Measurements from ENCODE around the gene SKAP1. TPM values are rescaled to one million over a fixed set of nuclear protein-coding genes. Genes with fewer than 3 reads are reported as not detected.

The SKAP1 gene
- polyA plus RNA-seq, 3 donors: 0.13 to 1.0 (median 0.52) TPM

GRCh38 chr17:48389903-48390302 is 40.1 kb downstream of the SKAP1 start:
- Mint-ChIP-seq H3K9me3 (no peaks in the 10 kb centered on the region), H3K27ac (no peak overlapping the region), H3K36me3 (no peaks in the 10 kb centered on the region), H3K27me3 (ENCODE audit: low read depth in 3 of 3) (peaks cover 42 to 59% (median 44%) of the 10 kb centered on the region in 3 donors), H3K4me1 (no peaks in the 10 kb centered on the region), H3K4me3 (peak overlapping the region in 1 of 2 donors; percentile 26)
- H3K9ac ChIP-seq (ENCODE audit: insufficient read depth, low read length, poor library complexity, severe bottlenecking): no peak overlapping the region
- H3K4me3 ChIP-seq (replicated peaks in 1 of 3; ENCODE audit: low read depth in 2 of 3, low read length in 3 of 3): no peak overlapping the region
- intact Hi-C loops (cut with micrococcal nuclease): no loop called here
- no peak for DNase-seq
- H3K4me1 ChIP-seq (ENCODE audit: control insufficient read depth in 1 of 2, insufficient read depth in 2 of 2, low read length in 2 of 2): no peaks in the 10 kb centered on the region
- no peak for TF ChIP-seq CTCF (IDR thresholded peaks at IDR 0.05)
- H3K4me2 ChIP-seq (replicated peaks; ENCODE audit: extremely low read depth, low read length, poor library complexity, severe bottlenecking): no peak overlapping the region
- H3K9me3 ChIP-seq (replicated peaks in 1 of 2; ENCODE audit: control insufficient read depth in 1 of 2, insufficient read depth in 1 of 2, low read length in 2 of 2): no peaks in the 10 kb centered on the region
- H3K36me3 ChIP-seq (replicated peaks in 1 of 2; ENCODE audit: control insufficient read depth in 1 of 2, insufficient read depth in 2 of 2, low read length in 2 of 2): no peaks in the 10 kb centered on the region
- H3K27me3 ChIP-seq (ENCODE audit: control insufficient read depth in 2 of 2, insufficient read depth in 2 of 2, low read length in 2 of 2): peaks cover 54 to 66% of the 10 kb centered on the region in 2 donors
- H3K79me2 ChIP-seq (ENCODE audit: insufficient read depth, low read length): no peaks in the 10 kb centered on the region
- no peaks in the 10 kb centered on the region for H4K20me1 ChIP-seq (ENCODE audit: insufficient read depth, low read length)
- H3K27ac ChIP-seq (ENCODE audit: low read depth in 1 of 2, low read length in 2 of 2): no peak overlapping the region
- no peak overlapping the region for H2AFZ ChIP-seq (ENCODE audit: insufficient read depth, low read depth, low read length, poor library complexity, severe bottlenecking)

DNA sequence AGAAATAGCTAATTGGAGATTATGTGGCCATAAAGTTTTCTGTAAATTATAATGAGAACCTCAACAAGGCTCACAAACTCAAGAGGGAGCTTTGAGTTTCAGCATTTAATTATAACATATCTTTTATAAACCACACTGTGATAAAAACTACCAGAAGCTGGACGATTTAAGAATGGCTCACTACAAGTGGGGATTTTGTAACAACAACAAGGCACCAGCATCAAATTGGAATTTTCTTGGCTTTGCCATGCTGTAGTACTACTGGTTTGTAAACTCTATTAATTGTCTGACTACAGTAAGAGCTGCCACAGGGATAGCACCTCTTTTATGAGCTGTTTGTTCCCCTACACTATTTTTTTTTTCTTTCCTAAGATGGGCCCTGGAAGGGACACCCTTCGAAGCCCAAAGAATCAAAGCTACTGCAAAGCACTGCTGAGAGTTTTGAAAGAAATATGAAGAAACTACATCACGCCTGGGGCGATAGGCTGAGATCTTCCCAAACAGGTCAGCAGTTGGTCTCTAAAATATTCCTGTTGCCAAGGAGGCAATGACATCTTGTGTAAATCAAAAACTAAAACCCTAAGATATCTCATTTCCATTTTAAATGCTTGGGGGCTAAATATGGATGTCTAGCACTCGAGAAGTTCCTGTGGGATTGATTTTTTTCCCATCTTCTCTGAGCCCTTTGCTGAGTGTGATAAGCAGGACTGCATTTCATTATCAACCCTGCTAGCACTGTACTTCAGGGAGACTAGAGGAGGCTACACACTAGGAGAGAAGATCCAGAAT is 40.9 kb downstream of the SKAP1 start:
- Histone ChIP-seq H3K36me3 (replicated peaks in 1 of 2; ENCODE audit: control insufficient read depth in 1 of 2, insufficient read depth in 2 of 2, low read length in 2 of 2) (no peaks in the 10 kb centered on the region), H4K20me1 (ENCODE audit: insufficient read depth, low read length) (no peaks in the 10 kb centered on the region), H3K9me3 (replicated peaks in 1 of 2; ENCODE audit: control insufficient read depth in 1 of 2, insufficient read depth in 1 of 2, low read length in 2 of 2) (no peaks in the 10 kb centered on the region), H3K27ac (ENCODE audit: low read depth in 1 of 2, low read length in 2 of 2) (no peak overlapping the region), H3K4me2 (replicated peaks; ENCODE audit: extremely low read depth, low read length, poor library complexity, severe bottlenecking) (no peak overlapping the region), H3K27me3 (ENCODE audit: control insufficient read depth in 2 of 2, insufficient read depth in 2 of 2, low read length in 2 of 2) (peaks cover 54 to 59% of the 10 kb centered on the region in 2 donors), H3K79me2 (ENCODE audit: insufficient read depth, low read length) (no peaks in the 10 kb centered on the region), H2AFZ (ENCODE audit: insufficient read depth, low read depth, low read length, poor library complexity, severe bottlenecking) (no peak overlapping the region), H3K4me3 (replicated peaks in 1 of 3; ENCODE audit: low read depth in 2 of 3, low read length in 3 of 3) (no peak overlapping the region), H3K4me1 (ENCODE audit: control insufficient read depth in 1 of 2, insufficient read depth in 2 of 2, low read length in 2 of 2) (no peaks in the 10 kb centered on the region), H3K9ac (ENCODE audit: insufficient read depth, low read length, poor library complexity, severe bottlenecking) (no peak overlapping the region)
- no peak for DNase-seq
- Mint-ChIP-seq H3K27me3 (ENCODE audit: low read depth in 3 of 3) (peaks cover 37 to 55% (median 39%) of the 10 kb centered on the region in 3 donors), H3K27ac (no peak overlapping the region), H3K4me1 (no peaks in the 10 kb centered on the region), H3K9me3 (no peaks in the 10 kb centered on the region), H3K4me3 (peak overlapping the region in 1 of 2 donors; percentile 44), H3K36me3 (no peaks in the 10 kb centered on the region)
- intact Hi-C loops (cut with micrococcal nuclease): no loop called here
- WGBS (ENCODE audit: insufficient coverage): 100% methylated on average over 3 of the region's 5 CpGs
- TF ChIP-seq CTCF (IDR thresholded peaks at IDR 0.05): no peak
